C4-2B (cell line): ENCODE results near the gene TSPAN7.

Experiments
- ZFX ChIP-seq: fragments of 450-650 bp; IDR thresholded peaks from 2 replicates; pipeline ENCODE4 v1.6.1; 2017
- TF ChIP-seq, protein P1 (sequence below): fragments of 450-650 bp; conservative IDR thresholded peaks from 2 replicates; pipeline ENCODE4 v1.5.1; 2017; ENCODE audit warnings: mild to moderate bottlenecking

DNA sequence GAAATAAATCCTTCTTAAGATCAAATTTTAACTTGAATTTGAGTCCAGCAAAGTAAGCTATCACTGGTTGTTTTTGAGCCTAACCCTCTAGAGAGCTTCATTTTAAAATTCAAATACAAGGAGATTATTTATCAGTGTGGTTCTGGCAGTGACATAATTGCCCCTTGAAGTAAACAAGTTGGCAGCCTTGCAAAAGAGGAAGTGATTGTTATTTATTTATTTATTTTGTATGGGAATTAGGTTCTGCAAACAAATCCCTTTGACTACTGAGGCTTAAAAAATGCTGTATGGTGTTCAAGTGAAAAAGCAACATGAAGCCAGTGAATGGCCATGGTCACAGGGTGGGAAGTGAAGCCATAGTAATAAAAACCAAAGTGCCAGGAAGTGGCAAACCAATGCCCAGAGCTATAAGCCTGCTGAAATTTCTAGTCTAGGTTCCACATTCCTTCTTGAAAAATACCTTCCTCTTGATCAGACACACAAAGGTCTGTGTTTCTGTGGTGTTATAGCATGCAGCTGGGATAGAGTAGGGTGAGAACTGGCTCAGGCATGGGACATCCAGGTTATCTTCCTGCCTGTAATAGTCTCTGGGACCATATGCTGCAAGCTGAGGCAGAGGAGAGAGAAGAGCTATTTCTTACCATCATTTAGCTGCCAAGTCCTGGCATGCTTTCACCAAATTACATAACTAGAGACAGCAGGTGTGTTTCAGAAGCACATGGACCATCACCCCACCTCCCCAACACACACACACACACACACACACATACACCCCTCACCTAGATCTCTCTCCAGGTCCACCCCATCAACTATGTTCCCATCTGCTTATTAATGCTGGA, 47.1 kb upstream of the TSPAN7 start:
- TF ChIP-seq, protein P1, sequence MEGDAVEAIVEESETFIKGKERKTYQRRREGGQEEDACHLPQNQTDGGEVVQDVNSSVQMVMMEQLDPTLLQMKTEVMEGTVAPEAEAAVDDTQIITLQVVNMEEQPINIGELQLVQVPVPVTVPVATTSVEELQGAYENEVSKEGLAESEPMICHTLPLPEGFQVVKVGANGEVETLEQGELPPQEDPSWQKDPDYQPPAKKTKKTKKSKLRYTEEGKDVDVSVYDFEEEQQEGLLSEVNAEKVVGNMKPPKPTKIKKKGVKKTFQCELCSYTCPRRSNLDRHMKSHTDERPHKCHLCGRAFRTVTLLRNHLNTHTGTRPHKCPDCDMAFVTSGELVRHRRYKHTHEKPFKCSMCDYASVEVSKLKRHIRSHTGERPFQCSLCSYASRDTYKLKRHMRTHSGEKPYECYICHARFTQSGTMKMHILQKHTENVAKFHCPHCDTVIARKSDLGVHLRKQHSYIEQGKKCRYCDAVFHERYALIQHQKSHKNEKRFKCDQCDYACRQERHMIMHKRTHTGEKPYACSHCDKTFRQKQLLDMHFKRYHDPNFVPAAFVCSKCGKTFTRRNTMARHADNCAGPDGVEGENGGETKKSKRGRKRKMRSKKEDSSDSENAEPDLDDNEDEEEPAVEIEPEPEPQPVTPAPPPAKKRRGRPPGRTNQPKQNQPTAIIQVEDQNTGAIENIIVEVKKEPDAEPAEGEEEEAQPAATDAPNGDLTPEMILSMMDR: no peak
- TF ChIP-seq ZFX: no peak
